Measurements from ENCODE around the gene GLG1. TPM values are rescaled to one million over a fixed set of nuclear protein-coding genes. Genes with fewer than 3 reads are reported as not detected.

Gene GLG1
- total RNA-seq, 1 experiment from 2014 or later = 237 TPM

GRCh38 chr16:74650966-74651567 lies 44.2 kb upstream of the GLG1 start:
- POLR2A ChIA-PET = no interaction called here
- H3K4me2 ChIP-seq (ENCODE audit: low read length) = no peak overlapping the region

More at GRCh38 chr16:74650966-74651567, 44.2 kb upstream of the GLG1 start:
- ChIA-PET CTCF (interaction anchor here (0.7 to 1.7 kb wide), 6 partner anchors 12 to 341 kb away, joined by 3 to 11 read pairs (median 4); no protein-coding TSS in a partner anchor), RAD21 (ENCODE audit: low non-redundant PET in 1 of 2, low total read pairs in 2 of 2, uncharacterized antibody in 2 of 2, unreplicated experiment in 2 of 2) (no interaction called here)
- Histone ChIP-seq H3K9me3 (ENCODE audit: control insufficient read depth in 1 of 2, insufficient read depth in 1 of 2, low read depth in 1 of 2, low read length in 2 of 2) (no peaks in the 10 kb centered on the region), H4K20me1 (ENCODE audit: insufficient read depth) (peaks cover 22% of the 10 kb centered on the region; the same call in 1 of the 2 replicates), H3K36me3 (ENCODE audit: control insufficient read depth in 1 of 2, insufficient read depth in 2 of 2, low read length in 2 of 2) (peaks cover 51 to 66% of the 10 kb centered on the region in 2 experiments), H3K9ac (ENCODE audit: low read length) (no peak overlapping the region), H2AFZ (ENCODE audit: low read depth, low read length, poor library complexity, severe bottlenecking) (no peak overlapping the region), H3K79me2 (ENCODE audit: insufficient read depth, low read length) (peaks cover 100% of the 10 kb centered on the region), H3K27ac (ENCODE audit: low read depth, low read length) (no peak overlapping the region), H3K4me1 (ENCODE audit: control insufficient read depth in 1 of 2, insufficient read depth in 2 of 2, low read length in 2 of 2) (peaks cover 2 to 7% of the 10 kb centered on the region in 2 experiments; a peak in 3 of 4 replicates), H3K4me3 (replicated peaks in 1 of 2; ENCODE audit: low read depth in 1 of 2, low read length in 2 of 2) (no peak overlapping the region), H3K9me2 (ENCODE audit: insufficient read depth) (no peaks in the 10 kb centered on the region), H3K27me3 (ENCODE audit: insufficient read depth, low read length) (no peaks in the 10 kb centered on the region)
- peak; percentile 2 for DNase-seq (ENCODE audit: low read depth, low spot score)
- no TSS peak for BruUV-seq (replicated peaks)
- no peak for ATAC-seq
- TF ChIP-seq, protein P1, sequence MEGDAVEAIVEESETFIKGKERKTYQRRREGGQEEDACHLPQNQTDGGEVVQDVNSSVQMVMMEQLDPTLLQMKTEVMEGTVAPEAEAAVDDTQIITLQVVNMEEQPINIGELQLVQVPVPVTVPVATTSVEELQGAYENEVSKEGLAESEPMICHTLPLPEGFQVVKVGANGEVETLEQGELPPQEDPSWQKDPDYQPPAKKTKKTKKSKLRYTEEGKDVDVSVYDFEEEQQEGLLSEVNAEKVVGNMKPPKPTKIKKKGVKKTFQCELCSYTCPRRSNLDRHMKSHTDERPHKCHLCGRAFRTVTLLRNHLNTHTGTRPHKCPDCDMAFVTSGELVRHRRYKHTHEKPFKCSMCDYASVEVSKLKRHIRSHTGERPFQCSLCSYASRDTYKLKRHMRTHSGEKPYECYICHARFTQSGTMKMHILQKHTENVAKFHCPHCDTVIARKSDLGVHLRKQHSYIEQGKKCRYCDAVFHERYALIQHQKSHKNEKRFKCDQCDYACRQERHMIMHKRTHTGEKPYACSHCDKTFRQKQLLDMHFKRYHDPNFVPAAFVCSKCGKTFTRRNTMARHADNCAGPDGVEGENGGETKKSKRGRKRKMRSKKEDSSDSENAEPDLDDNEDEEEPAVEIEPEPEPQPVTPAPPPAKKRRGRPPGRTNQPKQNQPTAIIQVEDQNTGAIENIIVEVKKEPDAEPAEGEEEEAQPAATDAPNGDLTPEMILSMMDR (IDR thresholded peaks at IDR 0.05 in 2 of 3, conservative IDR thresholded peaks at IDR 0.05 in 1 of 3; ENCODE audit: borderline replicate concordance in 1 of 3, insufficient read depth in 1 of 3, low read depth in 2 of 3, low read length in 2 of 3) = peak; percentile 21 to 54 (median 46); a peak in 5 of 6 replicates
- TF ChIP-seq RAD21 (IDR thresholded peaks at IDR 0.05; ENCODE audit: low read depth) (peak; percentile 45; the same call in 1 of the 2 replicates), POLR2AphosphoS5 (IDR thresholded peaks at IDR 0.05; ENCODE audit: low read depth, low read length) (no peak)
- intact Hi-C loops (cut with micrococcal nuclease) = loop anchor here (10.0 kb wide), 1 partner anchor 346 kb away; no protein-coding TSS in a partner anchor
